HepG2 (cell line): ENCODE measurements around the gene RPLP1. TPM values are rescaled to one million over a fixed set of nuclear protein-coding genes. Genes with fewer than 3 reads are reported as not detected.
A peak's percentile ranks its signal among the peaks of the same experiment; 100 is the strongest.

Experiments used
- ARHGAP35 ChIP-seq: sonication (generic); formaldehyde crosslinking; IDR thresholded peaks from 2 replicates; pipeline ENCODE4 v1.9.0; 2022; ENCODE audit warnings: mild to moderate bottlenecking, inconsistent platforms, moderate library complexity, missing genetic modification reagents, borderline replicate concordance
- CENPX ChIP-seq: sonication (generic); formaldehyde crosslinking; IDR thresholded peaks from 2 replicates; pipeline ENCODE4 v1.9.0; 2021; ENCODE audit warnings: mild to moderate bottlenecking, missing genetic modification reagents, moderate library complexity
- DMAP1 ChIP-seq: IDR thresholded peaks from 2 replicates; pipeline ENCODE4 v1.6.1; 2016
- MAFK ChIP-seq, 2 experiments: IDR thresholded peaks in 1 of 2; conservative IDR thresholded peaks in 1 of 2; 2 replicates each; pipeline ENCODE4 v1.6.1; 2011; ENCODE audit warnings: improper control_type of control experiment in 2 of 2, low read length in 2 of 2
- MXD4 ChIP-seq: IDR thresholded peaks from 2 replicates; pipeline ENCODE4 v1.6.1; 2016; ENCODE audit warnings: mild to moderate bottlenecking, missing biosample characterization, missing genetic modification reagents
- PAF1 ChIP-seq: IDR thresholded peaks from 2 replicates; pipeline ENCODE4 v1.6.1; 2016; ENCODE audit warnings: missing genetic modification reagents, missing compliant biosample characterization
- SRY ChIP-seq: sonication (generic); formaldehyde crosslinking; IDR thresholded peaks from 2 replicates; pipeline ENCODE4 v1.8.0; 2022; ENCODE audit warnings: mild to moderate bottlenecking, missing genetic modification reagents
- ZNF160 ChIP-seq: sonication (generic); formaldehyde crosslinking; IDR thresholded peaks from 2 replicates; pipeline ENCODE4 v1.8.0; 2022; ENCODE audit warnings: mild to moderate bottlenecking, inconsistent platforms, missing genetic modification reagents
- ZNF660 ChIP-seq: sonication (generic); formaldehyde crosslinking; IDR thresholded peaks from 2 replicates; pipeline ENCODE4 v1.5.1; 2020; ENCODE audit warnings: mild to moderate bottlenecking, low read depth, missing genetic modification reagents, borderline replicate concordance
- polyA plus RNA-seq, 8 experiments: library from polyadenylated mRNA; depleted of rRNA in 3 of 8; stranded (reverse) in 7 of 8; unstranded in 1 of 8; fragments of >200 nt; fragmentation: Illumina TruSeq in 4 of 8; extraction: Trizol in 4 of 8; gene quantifications; 2 replicates each; pipeline versions ENCODE4 v1.2.1 to v1.2.3, GENCODE V29; 2011 to 2016; ENCODE audit warnings: low read depth in 4 of 8, missing spikeins in 1 of 8, mixed read lengths in 1 of 8; ENCODE audit not compliant: insufficient read depth in 1 of 8
- total RNA-seq, 5 experiments: library from RNA; depleted of rRNA; stranded (reverse); fragments of >200 nt; fragmentation: Illumina TruSeq; extraction: Trizol; gene quantifications; 2 replicates each; pipeline ENCODE4 v1.2.3, GENCODE V29; 2016; ENCODE audit warnings: low read depth in 1 of 5
- TF ChIP-seq, protein P1 (sequence below): sonication (generic); formaldehyde crosslinking; IDR thresholded peaks from one replicate; pipeline ENCODE4 v1.5.1; 2020; ENCODE audit warnings: mild to moderate bottlenecking, missing genetic modification reagents; ENCODE audit errors: not compliant biosample characterization
- TF ChIP-seq, protein P2 (sequence below): sonication (generic); formaldehyde crosslinking; IDR thresholded peaks from 2 replicates; pipeline ENCODE4 v1.4.0; 2020; ENCODE audit warnings: missing genetic modification reagents
- TF ChIP-seq, protein P3 (sequence below): sonication (generic); formaldehyde crosslinking; IDR thresholded peaks from 2 replicates; pipeline ENCODE4 v1.4.0; 2020; ENCODE audit warnings: mild to moderate bottlenecking, missing genetic modification reagents
- TF ChIP-seq, protein P4 (sequence below): IDR thresholded peaks from 2 replicates; pipeline ENCODE4 v1.6.1; 2016; ENCODE audit warnings: low read depth
- TF ChIP-seq, protein P5 (sequence below): sonication (generic); formaldehyde crosslinking; IDR thresholded peaks from 2 replicates; pipeline ENCODE4 v1.4.0; 2020; ENCODE audit warnings: missing genetic modification reagents

The RPLP1 gene
- total and polyA plus RNA-seq, 2 of the 13 experiments (the other 11 are each of a cell fraction or from before 2014, with no cell fraction given), result 817 to 929 TPM

DNA sequence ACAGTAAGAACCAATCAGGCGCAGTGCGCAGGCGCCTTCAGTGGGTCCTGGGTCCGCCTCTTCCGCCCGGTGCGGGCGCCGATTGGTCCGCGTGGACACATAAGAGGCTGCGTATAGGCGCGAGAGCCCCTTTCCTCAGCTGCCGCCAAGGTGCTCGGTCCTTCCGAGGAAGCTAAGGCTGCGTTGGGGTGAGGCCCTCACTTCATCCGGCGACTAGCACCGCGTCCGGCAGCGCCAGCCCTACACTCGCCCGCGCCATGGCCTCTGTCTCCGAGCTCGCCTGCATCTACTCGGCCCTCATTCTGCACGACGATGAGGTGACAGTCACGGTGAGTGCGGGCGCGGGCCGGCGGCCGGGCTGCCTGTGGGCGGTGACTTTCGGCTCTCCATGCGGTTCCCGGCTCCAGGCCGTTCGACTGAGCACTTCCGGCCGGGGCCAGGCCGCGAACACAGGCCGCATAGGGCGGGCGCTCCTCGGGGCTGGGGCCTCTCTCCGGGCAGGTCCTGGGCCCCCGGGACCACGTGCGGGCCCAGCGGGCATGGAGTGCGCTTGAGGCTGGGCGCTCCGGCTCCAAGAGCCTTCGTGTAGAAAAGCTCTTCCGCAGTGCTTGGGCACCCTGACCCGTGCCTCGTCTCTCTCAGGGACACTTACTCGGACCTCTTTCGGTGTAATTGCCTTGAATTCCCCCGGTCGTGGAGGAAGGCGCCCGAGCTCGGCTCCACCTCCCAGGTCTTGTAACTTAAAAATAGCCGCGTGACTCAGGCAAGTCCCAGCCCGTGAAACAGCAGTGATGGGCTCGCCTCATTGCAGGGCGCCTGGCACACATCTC is at the start of gene RPLP1 (continued):
- no peak for TF ChIP-seq ZNF660
- peak; percentile 97 for TF ChIP-seq DMAP1
- TF ChIP-seq, protein P1, sequence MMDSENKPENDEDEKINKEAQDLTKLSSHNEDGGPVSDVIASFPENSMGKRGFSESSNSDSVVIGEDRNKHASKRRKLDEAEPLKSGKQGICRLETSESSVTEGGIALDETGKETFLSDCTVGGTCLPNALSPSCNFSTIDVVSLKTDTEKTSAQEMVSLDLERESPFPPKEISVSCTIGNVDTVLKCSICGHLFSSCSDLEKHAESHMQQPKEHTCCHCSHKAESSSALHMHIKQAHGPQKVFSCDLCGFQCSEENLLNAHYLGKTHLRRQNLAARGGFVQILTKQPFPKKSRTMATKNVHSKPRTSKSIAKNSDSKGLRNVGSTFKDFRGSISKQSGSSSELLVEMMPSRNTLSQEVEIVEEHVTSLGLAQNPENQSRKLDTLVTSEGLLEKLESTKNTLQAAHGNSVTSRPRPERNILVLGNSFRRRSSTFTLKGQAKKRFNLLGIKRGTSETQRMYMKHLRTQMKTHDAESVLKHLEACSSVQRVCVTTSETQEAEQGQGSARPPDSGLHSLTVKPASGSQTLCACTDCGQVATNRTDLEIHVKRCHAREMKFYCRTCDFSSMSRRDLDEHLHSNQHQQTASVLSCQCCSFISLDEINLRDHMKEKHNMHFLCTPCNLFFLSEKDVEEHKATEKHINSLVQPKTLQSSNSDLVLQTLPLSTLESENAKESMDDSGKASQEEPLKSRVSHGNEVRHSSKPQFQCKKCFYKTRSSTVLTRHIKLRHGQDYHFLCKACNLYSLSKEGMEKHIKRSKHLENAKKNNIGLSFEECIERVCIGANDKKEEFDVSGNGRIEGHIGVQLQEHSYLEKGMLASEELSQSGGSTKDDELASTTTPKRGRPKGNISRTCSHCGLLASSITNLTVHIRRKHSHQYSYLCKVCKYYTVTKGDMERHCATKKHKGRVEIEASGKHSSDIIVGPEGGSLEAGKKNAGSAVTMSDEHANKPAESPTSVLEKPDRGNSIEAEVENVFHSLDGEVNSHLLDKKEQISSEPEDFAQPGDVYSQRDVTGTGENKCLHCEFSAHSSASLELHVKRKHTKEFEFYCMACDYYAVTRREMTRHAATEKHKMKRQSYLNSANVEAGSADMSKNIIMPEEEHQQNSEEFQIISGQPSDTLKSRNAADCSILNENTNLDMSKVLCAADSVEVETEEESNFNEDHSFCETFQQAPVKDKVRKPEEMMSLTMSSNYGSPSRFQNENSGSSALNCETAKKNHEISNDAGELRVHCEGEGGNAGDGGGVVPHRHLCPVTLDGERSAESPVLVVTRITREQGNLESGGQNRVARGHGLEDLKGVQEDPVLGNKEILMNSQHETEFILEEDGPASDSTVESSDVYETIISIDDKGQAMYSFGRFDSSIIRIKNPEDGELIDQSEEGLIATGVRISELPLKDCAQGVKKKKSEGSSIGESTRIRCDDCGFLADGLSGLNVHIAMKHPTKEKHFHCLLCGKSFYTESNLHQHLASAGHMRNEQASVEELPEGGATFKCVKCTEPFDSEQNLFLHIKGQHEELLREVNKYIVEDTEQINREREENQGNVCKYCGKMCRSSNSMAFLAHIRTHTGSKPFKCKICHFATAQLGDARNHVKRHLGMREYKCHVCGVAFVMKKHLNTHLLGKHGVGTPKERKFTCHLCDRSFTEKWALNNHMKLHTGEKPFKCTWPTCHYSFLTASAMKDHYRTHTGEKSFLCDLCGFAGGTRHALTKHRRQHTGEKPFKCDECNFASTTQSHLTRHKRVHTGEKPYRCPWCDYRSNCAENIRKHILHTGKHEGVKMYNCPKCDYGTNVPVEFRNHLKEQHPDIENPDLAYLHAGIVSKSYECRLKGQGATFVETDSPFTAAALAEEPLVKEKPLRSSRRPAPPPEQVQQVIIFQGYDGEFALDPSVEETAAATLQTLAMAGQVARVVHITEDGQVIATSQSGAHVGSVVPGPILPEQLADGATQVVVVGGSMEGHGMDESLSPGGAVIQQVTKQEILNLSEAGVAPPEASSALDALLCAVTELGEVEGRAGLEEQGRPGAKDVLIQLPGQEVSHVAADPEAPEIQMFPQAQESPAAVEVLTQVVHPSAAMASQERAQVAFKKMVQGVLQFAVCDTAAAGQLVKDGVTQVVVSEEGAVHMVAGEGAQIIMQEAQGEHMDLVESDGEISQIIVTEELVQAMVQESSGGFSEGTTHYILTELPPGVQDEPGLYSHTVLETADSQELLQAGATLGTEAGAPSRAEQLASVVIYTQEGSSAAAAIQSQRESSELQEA (CRISPR knock-in tag), result no peak
- TF ChIP-seq MXD4 (CRISPR knock-in tag), result no peak; the same call in 1 of the 2 replicates
- TF ChIP-seq ZNF160 (CRISPR knock-in tag), result no peak
- no peak for TF ChIP-seq MAFK (conservative IDR thresholded peaks at IDR 0.05 in 1 of 2, IDR thresholded peaks at IDR 0.05 in 1 of 2; ENCODE audit: low read length in 2 of 2)
- TF ChIP-seq, protein P2, sequence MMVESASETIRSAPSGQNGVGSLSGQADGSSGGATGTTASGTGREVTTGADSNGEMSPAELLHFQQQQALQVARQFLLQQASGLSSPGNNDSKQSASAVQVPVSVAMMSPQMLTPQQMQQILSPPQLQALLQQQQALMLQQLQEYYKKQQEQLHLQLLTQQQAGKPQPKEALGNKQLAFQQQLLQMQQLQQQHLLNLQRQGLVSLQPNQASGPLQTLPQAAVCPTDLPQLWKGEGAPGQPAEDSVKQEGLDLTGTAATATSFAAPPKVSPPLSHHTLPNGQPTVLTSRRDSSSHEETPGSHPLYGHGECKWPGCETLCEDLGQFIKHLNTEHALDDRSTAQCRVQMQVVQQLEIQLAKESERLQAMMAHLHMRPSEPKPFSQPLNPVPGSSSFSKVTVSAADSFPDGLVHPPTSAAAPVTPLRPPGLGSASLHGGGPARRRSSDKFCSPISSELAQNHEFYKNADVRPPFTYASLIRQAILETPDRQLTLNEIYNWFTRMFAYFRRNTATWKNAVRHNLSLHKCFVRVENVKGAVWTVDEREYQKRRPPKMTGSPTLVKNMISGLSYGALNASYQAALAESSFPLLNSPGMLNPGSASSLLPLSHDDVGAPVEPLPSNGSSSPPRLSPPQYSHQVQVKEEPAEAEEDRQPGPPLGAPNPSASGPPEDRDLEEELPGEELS, result no peak
- TF ChIP-seq, protein P3, sequence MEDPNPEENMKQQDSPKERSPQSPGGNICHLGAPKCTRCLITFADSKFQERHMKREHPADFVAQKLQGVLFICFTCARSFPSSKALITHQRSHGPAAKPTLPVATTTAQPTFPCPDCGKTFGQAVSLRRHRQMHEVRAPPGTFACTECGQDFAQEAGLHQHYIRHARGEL (CRISPR knock-in tag), result no peak
- TF ChIP-seq, protein P4, sequence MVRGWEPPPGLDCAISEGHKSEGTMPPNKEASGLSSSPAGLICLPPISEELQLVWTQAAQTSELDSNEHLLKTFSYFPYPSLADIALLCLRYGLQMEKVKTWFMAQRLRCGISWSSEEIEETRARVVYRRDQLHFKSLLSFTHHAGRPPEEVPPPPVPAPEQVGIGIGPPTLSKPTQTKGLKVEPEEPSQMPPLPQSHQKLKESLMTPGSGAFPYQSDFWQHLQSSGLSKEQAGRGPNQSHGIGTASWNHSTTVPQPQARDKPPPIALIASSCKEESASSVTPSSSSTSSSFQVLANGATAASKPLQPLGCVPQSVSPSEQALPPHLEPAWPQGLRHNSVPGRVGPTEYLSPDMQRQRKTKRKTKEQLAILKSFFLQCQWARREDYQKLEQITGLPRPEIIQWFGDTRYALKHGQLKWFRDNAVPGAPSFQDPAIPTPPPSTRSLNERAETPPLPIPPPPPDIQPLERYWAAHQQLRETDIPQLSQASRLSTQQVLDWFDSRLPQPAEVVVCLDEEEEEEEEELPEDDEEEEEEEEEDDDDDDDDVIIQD (CRISPR knock-in tag), result no peak
- peak; percentile 35; the same call in 1 of the 2 replicates for TF ChIP-seq PAF1 (CRISPR knock-in tag)
- TF ChIP-seq, protein P5, sequence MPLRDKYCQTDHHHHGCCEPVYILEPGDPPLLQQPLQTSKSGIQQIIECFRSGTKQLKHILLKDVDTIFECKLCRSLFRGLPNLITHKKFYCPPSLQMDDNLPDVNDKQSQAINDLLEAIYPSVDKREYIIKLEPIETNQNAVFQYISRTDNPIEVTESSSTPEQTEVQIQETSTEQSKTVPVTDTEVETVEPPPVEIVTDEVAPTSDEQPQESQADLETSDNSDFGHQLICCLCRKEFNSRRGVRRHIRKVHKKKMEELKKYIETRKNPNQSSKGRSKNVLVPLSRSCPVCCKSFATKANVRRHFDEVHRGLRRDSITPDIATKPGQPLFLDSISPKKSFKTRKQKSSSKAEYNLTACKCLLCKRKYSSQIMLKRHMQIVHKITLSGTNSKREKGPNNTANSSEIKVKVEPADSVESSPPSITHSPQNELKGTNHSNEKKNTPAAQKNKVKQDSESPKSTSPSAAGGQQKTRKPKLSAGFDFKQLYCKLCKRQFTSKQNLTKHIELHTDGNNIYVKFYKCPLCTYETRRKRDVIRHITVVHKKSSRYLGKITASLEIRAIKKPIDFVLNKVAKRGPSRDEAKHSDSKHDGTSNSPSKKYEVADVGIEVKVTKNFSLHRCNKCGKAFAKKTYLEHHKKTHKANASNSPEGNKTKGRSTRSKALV, result peak; percentile 82; the same call in 1 of the 2 replicates
- TF ChIP-seq SRY (CRISPR knock-in tag), result peak; percentile 41; the same call in 1 of the 2 replicates
- peak; percentile 84 for TF ChIP-seq ARHGAP35
- TF ChIP-seq CENPX (CRISPR knock-in tag), result no peak
